ENCODE data around the gene TMPRSS4.

The TMPRSS4 gene

GRCh38 chr11:118151431-118151830, 74.6 kb downstream of the TMPRSS4 start:
- Histone ChIP-seq H3F3A (ENCODE audit: insufficient read depth, low read length) (no peaks in the 10 kb centered on the region), H3K9me3 (ENCODE audit: low read length) (no peaks in the 10 kb centered on the region), H3K79me2 (ENCODE audit: insufficient read depth, low read length) (no peaks in the 10 kb centered on the region), H3K27ac (ENCODE audit: low read depth, low read length, poor library complexity, severe bottlenecking) (no peak overlapping the region), H3K4me1 (ENCODE audit: insufficient read depth, low read length, severe bottlenecking) (no peaks in the 10 kb centered on the region), H3K4me2 (ENCODE audit: low read length) (no peak overlapping the region), H3K9ac (ENCODE audit: low read length) (no peak overlapping the region), H3K27me3 (ENCODE audit: insufficient read depth, low read length) (no peaks in the 10 kb centered on the region), H3K9me2 (ENCODE audit: low read depth, low read length) (no peaks in the 10 kb centered on the region), H4K20me1 (ENCODE audit: insufficient read depth, low read length) (no peaks in the 10 kb centered on the region), H2AFZ (ENCODE audit: low read length) (no peak overlapping the region), H3K36me3 (ENCODE audit: insufficient read depth, low read length) (no peaks in the 10 kb centered on the region), H3K4me3 (ENCODE audit: low read depth, low read length, poor library complexity, severe bottlenecking) (no peak overlapping the region)
- TF ChIP-seq, protein P1, sequence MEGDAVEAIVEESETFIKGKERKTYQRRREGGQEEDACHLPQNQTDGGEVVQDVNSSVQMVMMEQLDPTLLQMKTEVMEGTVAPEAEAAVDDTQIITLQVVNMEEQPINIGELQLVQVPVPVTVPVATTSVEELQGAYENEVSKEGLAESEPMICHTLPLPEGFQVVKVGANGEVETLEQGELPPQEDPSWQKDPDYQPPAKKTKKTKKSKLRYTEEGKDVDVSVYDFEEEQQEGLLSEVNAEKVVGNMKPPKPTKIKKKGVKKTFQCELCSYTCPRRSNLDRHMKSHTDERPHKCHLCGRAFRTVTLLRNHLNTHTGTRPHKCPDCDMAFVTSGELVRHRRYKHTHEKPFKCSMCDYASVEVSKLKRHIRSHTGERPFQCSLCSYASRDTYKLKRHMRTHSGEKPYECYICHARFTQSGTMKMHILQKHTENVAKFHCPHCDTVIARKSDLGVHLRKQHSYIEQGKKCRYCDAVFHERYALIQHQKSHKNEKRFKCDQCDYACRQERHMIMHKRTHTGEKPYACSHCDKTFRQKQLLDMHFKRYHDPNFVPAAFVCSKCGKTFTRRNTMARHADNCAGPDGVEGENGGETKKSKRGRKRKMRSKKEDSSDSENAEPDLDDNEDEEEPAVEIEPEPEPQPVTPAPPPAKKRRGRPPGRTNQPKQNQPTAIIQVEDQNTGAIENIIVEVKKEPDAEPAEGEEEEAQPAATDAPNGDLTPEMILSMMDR (IDR thresholded peaks at IDR 0.05; ENCODE audit: low read length), result no peak
- TF ChIP-seq EZH2 (IDR thresholded peaks at IDR 0.05; ENCODE audit: borderline replicate concordance, low read length), result no peak

DNA sequence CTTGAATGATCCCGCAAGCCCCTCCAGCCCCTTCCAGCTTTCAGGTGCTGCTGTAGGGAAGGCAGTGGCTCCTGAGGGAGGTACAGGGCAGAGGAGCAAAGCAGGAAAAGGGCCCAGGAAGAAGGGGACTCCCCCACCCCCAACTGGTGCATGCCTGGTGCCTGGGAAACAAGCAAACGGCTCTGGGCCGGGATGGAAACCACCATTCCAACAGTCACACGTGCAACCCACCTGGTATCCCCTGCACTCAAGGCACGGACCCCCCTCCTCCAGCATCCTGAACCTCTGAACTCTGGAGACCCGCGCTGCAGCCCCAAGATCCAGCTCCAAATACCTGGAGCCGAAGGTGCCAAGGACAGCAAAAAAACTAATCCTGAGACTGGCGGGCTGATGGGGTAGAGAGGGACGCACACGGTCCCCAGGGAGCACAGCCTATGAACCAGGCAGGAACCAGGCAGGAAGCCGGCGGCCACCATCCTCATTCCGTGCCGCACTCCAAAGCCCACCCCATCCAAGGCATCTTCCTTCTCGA, 75.2 kb downstream of the TMPRSS4 start:
- no peaks in the 10 kb centered on the region for H3F3A ChIP-seq (ENCODE audit: insufficient read depth, low read length)
- H3K27ac ChIP-seq (ENCODE audit: low read depth, low read length, poor library complexity, severe bottlenecking), result no peak overlapping the region
- TF ChIP-seq, protein P1 (IDR thresholded peaks at IDR 0.05; ENCODE audit: low read length), result no peak
- TF ChIP-seq EZH2 (IDR thresholded peaks at IDR 0.05; ENCODE audit: borderline replicate concordance, low read length), result no peak
- H3K4me1 ChIP-seq (ENCODE audit: insufficient read depth, low read length, severe bottlenecking), result no peaks in the 10 kb centered on the region
- no peaks in the 10 kb centered on the region for H3K36me3 ChIP-seq (ENCODE audit: insufficient read depth, low read length)
- no peaks in the 10 kb centered on the region for H3K9me2 ChIP-seq (ENCODE audit: low read depth, low read length)
- H2AFZ ChIP-seq (ENCODE audit: low read length), result no peak overlapping the region
- H3K4me2 ChIP-seq (ENCODE audit: low read length), result no peak overlapping the region
- no peaks in the 10 kb centered on the region for H4K20me1 ChIP-seq (ENCODE audit: insufficient read depth, low read length)
- no peaks in the 10 kb centered on the region for H3K9me3 ChIP-seq (ENCODE audit: low read length)
- no peak overlapping the region for H3K9ac ChIP-seq (ENCODE audit: low read length)
- H3K4me3 ChIP-seq (ENCODE audit: low read depth, low read length, poor library complexity, severe bottlenecking), result no peak overlapping the region
- H3K27me3 ChIP-seq (ENCODE audit: insufficient read depth, low read length), result no peaks in the 10 kb centered on the region
- H3K79me2 ChIP-seq (ENCODE audit: insufficient read depth, low read length), result no peaks in the 10 kb centered on the region

DNA sequence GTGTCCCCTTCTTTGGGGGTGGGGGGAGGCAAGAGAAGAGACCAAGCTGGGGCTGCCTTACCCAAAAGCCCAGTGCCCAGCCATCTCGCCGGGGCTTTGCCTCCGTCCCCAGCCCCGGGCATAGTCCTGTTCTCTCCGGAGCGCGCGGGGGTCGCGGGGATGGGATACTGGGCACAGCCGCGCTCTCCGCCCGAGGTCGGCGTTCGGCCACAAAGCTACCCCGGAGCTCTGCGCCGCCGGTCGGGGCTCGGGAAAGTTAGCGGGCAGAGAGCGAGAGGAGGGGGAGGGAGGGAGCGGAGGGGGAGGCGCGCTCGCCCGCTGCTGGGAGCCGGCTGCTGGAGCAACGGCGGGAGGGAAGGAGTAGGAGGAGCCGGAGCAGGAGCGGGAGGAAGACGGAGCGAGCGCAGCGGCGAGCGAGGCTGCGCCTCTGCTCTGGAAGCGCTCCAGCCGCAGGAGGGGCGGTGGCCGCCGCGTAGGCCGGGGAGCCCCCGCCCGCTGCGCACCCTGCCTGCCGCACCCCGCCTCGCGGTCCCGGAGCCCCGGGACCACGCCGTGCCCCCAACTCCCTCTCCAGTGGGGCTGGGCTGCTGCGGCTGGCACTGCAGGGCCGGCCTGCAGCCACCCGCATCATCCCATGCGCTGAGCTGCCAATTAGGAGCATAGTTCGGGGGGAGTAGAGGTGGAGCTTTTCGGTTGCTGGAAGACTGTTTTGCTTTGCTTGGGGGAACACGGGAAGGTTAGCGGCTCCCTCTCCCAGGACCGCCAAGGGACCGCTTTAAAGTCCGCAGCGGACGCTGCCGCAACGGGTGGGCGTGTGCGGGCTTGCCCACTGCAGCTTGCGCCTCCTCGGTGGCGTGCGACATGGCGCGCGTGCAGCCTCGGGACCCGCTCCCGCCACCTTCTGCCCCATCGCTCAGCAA, 75.9 kb downstream of the TMPRSS4 start, which contains the start of gene SCN4B:
Gene SCN4B (minus strand): TSS at position 272 of the 920 bp plus-strand sequence. CDS start 150 bp downstream, at position 122.
- no peaks in the 10 kb centered on the region for H3K36me3 ChIP-seq (ENCODE audit: insufficient read depth, low read length)
- no peak for TF ChIP-seq EZH2 (IDR thresholded peaks at IDR 0.05; ENCODE audit: borderline replicate concordance, low read length)
- TF ChIP-seq, protein P1 (IDR thresholded peaks at IDR 0.05; ENCODE audit: low read length), result no peak
- H2AFZ ChIP-seq (ENCODE audit: low read length), result no peak within 1 kb of the TSS
- H3K27ac ChIP-seq (ENCODE audit: low read depth, low read length, poor library complexity, severe bottlenecking), result no peak within 1 kb of the TSS
- no peaks in the 10 kb centered on the region for H3K4me1 ChIP-seq (ENCODE audit: insufficient read depth, low read length, severe bottlenecking)
- H3K27me3 ChIP-seq (ENCODE audit: insufficient read depth, low read length), result no peaks in the 10 kb centered on the region
- H3K9me3 ChIP-seq (ENCODE audit: low read length), result no peaks in the 10 kb centered on the region
- no peaks in the 10 kb centered on the region for H3F3A ChIP-seq (ENCODE audit: insufficient read depth, low read length)
- no peaks in the 10 kb centered on the region for H4K20me1 ChIP-seq (ENCODE audit: insufficient read depth, low read length)
- H3K4me3 ChIP-seq (ENCODE audit: low read depth, low read length, poor library complexity, severe bottlenecking), result no peak within 1 kb of the TSS
- no peaks in the 10 kb centered on the region for H3K9me2 ChIP-seq (ENCODE audit: low read depth, low read length)
- no peak within 1 kb of the TSS for H3K9ac ChIP-seq (ENCODE audit: low read length)
- H3K4me2 ChIP-seq (ENCODE audit: low read length), result no peak within 1 kb of the TSS
- no peaks in the 10 kb centered on the region for H3K79me2 ChIP-seq (ENCODE audit: insufficient read depth, low read length)
